GM12801 (cell line): Measurements from ENCODE around the gene STAT6.

Experiments used
- CTCF ChIP-seq: IDR thresholded peaks from one replicate; pipeline ENCODE4 v1.5.1; 2011; ENCODE audit warnings: control low read depth; ENCODE audit not compliant: insufficient read length; ENCODE audit errors: extremely low read depth

The STAT6 gene

GRCh38 chr12:57119294-57120085, 8.3 kb upstream of the STAT6 start:
- no peak for TF ChIP-seq CTCF

GRCh38 chr12:57118711-57119271, 7.6 kb upstream of the STAT6 start:
- TF ChIP-seq CTCF, result no peak

GRCh38 chr12:57116580-57117281, 5.6 kb upstream of the STAT6 start:
- TF ChIP-seq CTCF, result no peak

GRCh38 chr12:57112492-57113294, 1.5 kb upstream of the STAT6 start:
- no peak for TF ChIP-seq CTCF

- TF ChIP-seq CTCF, result no peak
These were observed 795 bp downstream of the STAT6 start for GRCh38 chr12:57110104-57111030.

GRCh38 chr12:57109207-57110103, 1.7 kb downstream of the STAT6 start:
- TF ChIP-seq CTCF, result no peak
